ENCODE data around the gene PRKAG3.
"Not testable (repeated sequence)": the region's sequence is repeated elsewhere in the genome, so short reads cannot be mapped to it uniquely, and the experiment has no call there.

PRKAG3 gene

GRCh38 chr2:218780046-218780445 lies 51.6 kb downstream of the PRKAG3 start:
- DNase-seq = no peak

GRCh38 chr2:218777276-218777990 lies 54.2 kb downstream of the PRKAG3 start:
- no peak for DNase-seq

DNA sequence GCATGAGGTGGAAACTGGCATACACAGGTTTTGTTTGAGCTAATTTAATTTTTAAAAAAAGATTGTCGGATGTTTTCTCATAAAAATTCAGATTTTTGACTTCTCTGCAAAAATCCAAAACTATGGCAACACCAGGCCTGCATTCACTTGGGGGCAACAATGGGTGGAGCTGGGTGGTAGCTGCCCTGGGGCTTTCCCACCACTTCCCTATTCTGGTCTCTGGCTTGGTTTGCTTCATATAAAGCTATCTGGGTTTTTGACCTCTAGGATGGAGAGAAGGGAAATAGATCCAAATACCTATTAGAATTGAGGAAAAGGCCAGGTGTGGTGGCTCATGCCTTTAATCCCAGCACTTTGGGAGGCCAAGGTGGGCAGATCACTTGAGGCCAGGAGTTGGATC lies 55.1 kb downstream of the PRKAG3 start:
- DNase-seq = no peak

DNA sequence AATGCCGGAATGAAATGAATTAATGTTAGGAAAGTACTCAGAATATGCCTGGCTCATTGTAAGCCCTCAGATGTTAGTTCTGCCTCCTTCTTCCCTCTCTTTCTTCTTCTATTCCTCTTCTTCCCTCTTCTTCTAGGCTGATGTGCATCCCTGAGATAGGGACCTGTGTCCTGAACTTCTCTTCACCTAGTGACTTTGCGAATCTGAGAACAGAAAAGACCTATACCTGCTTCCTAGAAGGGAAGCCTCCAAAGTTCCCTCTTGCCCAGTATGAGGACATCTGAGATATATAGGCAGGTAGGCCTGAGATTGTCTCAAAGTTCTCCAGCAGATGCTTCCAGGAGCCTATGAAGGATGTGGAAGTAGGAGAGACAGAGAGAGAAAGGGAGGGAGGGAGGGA lies 57.7 kb downstream of the PRKAG3 start:
- DNase-seq = no peak

DNA sequence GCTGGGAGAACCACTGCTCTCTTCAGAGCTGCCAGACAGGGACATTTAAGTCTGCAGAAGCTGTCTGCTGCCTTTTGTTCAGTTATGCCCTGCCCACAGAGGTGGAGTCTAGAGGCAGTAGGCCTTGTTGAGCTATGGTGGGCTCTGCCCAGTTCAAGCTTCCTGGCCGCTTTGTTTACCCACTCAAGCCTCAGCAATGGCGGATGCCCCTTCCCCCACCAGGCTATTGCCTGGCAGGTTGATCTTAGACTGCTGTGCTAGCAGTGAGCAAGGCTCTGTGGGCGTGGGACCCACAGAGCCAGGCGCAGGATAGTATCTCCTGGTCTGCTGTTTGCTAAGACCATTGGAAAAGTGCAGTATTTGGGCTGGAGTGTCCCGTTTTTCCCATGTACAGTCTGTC lies 58.8 kb downstream of the PRKAG3 start:
- not testable (repeated sequence) for DNase-seq

Data from COR-L47 (cell line).